ENCODE results near the gene SHB.

GRCh38 chr9:38086496-38086895 lies 17.5 kb upstream of the SHB start:
- TF ChIP-seq CTCF (IDR thresholded peaks at IDR 0.05) (no peak), POLR2A (IDR thresholded peaks at IDR 0.05) (no peak)
